Ramos (cell line): ENCODE results near the gene SOX8.

Source experiments
- in situ Hi-C: fragments of 300-500 bp; cut with MboI; formaldehyde crosslinking; loops from one replicate; pipeline ENCODE4 v1.14.3; 2022; ENCODE audit warnings: low sequenced_read_pairs; ENCODE audit not compliant: unreplicated experiment

The SOX8 gene

DNA sequence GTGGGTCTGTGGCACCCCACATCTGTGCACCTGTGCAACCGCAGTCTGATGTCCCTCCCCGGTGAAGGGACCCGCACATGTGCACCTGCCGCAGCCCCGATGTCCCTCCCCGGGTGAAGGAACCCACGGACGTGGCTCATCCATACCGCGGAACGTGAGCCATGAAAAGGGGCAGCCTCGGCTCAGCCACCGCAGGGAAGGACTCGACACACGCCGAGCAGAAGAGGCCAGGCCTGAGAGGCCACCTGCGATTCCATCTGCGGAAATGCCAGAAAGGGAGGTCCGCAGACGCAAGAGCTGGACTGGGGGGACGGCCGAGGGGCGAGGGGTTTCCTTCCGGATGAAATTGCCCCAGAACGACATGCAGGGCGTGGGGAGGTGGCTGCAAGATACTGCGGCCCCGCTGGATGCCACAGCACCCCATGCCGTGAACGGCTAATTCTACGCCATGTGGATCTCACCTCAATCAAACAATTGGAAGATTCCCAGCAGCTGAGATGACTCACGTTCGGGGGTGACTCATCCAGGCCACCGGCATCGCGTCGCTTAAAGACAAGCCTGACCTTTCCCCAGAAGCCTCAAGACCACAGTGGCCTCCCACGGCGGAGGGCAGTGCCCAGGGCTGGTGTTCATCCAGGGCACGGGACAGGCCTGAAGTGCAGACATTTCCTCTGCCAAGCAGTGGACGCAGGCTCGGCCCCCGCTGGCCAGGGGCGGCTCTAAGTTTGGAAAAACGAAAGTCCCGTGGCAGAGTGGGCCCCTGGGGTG lies 21.0 kb downstream of the SOX8 start:
- in situ Hi-C loops, result no loop called here

DNA sequence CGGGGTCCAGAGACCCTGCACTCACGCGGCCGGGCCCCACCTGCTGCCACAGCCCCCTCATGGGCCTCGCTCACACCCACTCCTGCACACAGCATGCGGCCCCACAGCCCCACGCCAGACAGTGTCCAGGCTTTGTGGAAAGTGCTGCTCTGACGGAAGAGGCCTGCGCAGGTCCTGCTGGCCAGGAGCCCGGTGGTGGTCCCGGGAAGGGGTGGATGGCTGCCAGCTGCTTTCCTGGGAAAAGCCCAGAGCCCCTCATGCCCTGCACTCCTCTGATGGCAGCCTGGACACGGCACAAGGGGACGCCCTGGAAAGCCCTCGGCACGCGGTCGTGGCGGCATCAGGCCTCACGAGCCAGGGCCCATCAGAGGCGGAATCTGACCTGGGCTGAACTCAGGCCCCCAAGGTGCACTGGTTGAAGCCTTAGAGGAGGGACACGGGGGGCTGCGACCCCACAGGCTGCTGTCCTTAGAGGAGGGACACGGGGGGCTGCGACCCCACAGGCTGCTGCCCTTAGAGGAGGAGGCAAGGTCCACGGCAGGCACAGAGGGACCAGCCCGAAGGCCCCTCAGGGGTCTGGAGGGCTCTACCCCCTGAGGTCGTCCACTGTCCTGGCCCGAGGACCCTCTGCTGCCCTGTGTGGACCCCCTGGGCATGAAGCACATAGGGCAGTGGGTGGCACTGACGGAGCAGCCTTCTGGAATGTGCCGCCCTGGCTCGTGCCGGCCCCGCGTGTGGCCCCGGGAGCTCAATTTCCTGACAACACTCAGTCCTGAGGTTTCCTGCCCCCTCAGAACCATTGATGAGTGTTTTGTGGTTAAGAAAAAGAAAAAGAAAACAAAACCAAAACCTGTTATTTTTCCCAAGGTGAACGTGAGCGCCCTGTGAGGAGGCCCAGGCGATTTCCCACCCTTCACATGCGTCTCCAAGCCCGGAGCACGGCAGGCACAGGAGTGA lies 22.1 kb downstream of the SOX8 start:
- in situ Hi-C loops, result no loop called here

DNA sequence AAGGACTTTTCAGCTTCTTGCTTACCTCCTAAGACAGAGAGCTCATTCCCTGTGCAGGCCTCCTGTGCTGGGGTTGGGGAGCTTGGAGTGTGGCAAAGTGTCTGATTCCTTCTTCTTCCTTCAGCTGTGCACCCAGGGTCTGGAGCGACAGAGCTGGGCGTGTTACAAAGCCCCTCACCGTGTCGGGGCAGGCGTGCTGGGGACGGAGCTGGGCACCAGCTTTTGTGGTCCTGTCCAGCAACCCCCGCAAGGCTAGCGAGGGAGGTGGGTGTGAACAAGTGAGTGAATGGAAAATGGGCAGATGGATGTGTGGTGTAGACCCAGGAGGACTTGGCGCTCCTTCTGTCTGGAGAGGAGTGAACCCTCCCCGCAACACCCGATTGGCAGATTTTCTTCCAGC lies 23.7 kb downstream of the SOX8 start:
- in situ Hi-C loops, result no loop called here

- in situ Hi-C loops, result no loop called here
Measured at GRCh38 chr16:1006781-1007180, 25.2 kb downstream of the SOX8 start.

- in situ Hi-C loops, result no loop called here
Measured at GRCh38 chr16:1007284-1007850, 25.8 kb downstream of the SOX8 start.

- in situ Hi-C loops, result no loop called here
Measured at GRCh38 chr16:1008085-1008484, 26.5 kb downstream of the SOX8 start.

DNA sequence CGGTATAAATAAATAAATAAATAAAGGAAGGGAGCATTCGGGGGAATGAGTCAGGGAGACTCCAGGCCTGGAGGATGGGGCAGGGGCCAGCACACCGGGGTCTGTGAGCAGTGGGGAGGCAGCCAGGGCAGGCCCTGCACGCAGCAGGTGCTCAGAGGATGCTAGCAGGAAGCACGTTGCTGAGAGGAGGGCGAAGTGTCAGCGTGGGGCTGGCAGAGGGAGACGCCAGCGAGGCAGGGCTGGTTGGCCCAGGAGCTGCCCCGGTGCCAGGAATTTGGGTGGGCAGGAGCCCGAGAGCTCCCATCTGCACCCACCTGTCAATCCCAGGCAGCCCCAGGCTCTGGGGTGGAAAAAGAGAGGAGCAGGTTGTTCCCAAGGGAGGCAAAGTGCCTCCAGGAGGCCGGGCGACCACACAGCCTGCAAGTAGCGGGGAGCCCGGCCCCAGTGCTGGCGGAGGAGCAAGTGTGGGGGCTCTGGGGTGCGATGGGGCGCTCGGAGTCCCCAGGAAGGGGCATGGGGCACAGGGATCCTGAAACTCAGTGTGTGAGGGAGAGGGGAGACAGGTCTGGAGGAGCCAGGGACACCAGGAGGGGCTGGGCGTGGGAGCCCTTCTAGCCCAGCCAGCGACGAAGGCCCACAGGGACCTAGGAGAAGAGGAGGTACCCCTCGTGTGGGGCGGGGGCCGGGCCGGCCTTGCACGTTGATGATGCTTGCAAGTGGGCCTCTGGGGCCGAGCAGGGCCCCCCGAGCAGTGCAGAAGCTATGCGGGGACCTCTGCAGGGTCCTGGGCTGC lies 28.0 kb downstream of the SOX8 start:
- in situ Hi-C loops, result no loop called here

DNA sequence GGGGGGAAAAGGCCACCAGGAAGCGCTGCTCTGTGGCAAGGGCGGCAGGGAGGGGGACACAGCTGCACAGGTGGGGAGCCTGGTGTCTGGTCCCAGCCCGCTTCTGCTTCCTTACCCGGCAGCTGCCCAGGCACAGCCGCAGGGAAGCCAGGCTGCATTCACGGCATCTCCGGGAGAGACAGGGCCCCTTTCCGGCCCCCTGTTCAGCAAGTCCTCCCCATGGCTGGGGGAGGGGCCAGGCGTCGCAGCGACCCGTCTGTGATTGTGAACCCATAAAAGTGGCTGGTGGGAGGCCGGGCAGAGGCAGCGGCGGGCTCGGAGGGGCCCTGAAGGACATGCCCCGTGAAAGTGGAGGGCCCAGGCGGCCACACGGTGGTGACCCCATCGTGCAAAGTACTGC lies 28.7 kb downstream of the SOX8 start:
- in situ Hi-C loops, result no loop called here

- in situ Hi-C loops, result no loop called here
Measured at GRCh38 chr16:1010815-1011214, 29.2 kb downstream of the SOX8 start.

- in situ Hi-C loops, result no loop called here
Measured at GRCh38 chr16:1011316-1012082, 29.9 kb downstream of the SOX8 start.

GRCh38 chr16:1012135-1012534 lies 30.6 kb downstream of the SOX8 start:
- in situ Hi-C loops, result no loop called here

- in situ Hi-C loops, result no loop called here
Measured at GRCh38 chr16:1012722-1013592, 31.4 kb downstream of the SOX8 start.

DNA sequence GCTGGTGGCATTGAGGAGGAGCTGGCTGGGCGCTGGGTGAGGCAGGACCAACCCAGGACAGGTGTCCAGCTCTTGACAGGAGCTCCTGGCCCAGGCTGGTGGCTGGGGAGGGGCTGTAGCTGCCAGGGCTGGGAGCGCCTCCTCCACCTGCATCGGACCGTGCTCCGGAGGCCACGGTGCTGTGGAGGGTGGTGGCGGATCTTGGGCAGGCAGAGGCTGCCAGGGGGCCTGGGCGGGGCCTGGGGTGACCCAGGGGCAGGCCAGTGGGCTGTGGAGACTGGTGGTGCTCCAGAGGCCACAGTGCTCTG lies 32.0 kb downstream of the SOX8 start:
- in situ Hi-C loops, result no loop called here

DNA sequence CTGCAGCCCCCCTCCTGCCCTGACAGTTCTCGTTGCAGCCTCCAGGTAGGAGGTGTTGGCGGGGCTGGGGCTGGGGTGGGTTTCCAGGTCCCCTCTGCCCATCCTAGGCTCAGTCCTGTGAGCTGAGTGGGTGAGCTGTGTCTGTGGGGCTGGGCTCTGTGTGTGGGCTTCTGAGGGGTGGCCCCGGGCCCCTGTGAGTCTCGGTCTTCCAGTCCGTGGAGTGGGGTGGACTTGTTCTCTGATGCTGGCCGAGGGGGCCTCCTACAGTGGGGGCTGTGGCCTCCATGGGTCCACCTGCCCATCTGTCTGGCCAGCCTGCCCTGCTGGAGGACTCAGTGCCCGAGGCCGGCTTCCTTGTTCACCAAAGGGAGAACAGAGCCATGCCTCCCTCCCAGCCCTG lies 32.7 kb downstream of the SOX8 start:
- in situ Hi-C loops, result no loop called here

GRCh38 chr16:1014771-1015495 lies 33.4 kb downstream of the SOX8 start:
- in situ Hi-C loops, result no loop called here

- in situ Hi-C loops, result no loop called here
Measured at GRCh38 chr16:1018447-1019198, 37.1 kb downstream of the SOX8 start.

DNA sequence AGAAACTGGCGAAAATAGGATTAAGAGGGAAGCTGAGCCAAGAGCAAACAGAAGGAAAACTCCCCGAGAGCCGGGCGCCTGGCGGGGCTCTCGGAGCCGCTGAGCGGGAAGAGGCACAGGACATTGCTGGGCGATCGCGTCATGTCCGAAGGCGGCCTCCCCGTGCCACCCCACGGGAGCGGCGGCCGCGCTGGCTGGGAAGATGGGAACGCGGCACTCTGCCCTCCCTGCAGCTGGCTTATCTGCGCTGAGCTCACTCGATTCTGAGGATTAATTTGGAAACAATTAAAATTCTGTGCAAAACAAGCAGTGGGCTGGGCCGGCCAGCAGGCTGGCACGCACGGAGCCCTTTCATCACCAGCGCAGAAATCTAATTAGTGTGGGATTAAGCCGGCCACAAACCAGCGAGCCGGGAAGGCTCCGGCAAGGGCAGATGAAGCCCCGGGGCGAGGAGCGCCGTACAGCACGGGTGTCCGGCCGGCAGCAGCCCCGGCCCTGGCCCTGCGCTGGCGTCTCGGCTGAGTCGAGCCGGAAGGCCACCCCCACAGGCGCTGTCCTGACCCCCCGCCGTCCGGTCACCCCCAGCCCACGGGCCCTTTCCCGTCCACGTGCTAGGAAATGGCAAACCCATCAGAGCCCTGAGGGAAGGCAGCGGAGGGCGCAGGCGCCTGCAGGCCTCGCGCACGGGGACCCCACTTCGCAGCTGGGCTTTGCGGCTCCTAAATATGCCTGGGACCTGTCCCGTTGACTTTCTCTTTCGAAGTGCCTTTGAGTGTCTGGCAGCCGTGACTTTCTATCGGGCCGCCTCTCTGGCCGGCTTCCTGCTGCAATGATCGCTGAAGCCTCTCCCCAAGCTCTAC lies 37.9 kb downstream of the SOX8 start:
- in situ Hi-C loops, result no loop called here
